GM23338 (cell line): Measurements from ENCODE around the gene PDE10A.
"Not testable (repeated sequence)": the region's sequence is repeated elsewhere in the genome, so short reads cannot be mapped to it uniquely, and the experiment has no call there.

ENCODE experiments used
- CTCF ChIP-seq, 2 experiments: fragments of 200-600 bp in 1 of 2; sonication (generic) in 1 of 2; conservative IDR thresholded peaks; 2 replicates each; pipeline versions ENCODE4 v1.5.1 to v1.6.1; 2016 to 2017; ENCODE audit warnings: antibody characterized with exemption in 2 of 2, low read depth in 2 of 2, mild to moderate bottlenecking in 2 of 2, moderate library complexity in 1 of 2
- EZH2 ChIP-seq: fragments of 200-600 bp; sonication (generic); IDR thresholded peaks from one replicate; pipeline ENCODE4 v1.8.0; 2017; ENCODE audit warnings: antibody characterized with exemption, mild to moderate bottlenecking, low read depth; ENCODE audit not compliant: unreplicated experiment
- EZH2phosphoT487 ChIP-seq: fragments of 200-600 bp; sonication (generic); IDR thresholded peaks from one replicate; pipeline ENCODE4 v1.8.1; 2018; ENCODE audit warnings: antibody characterized with exemption; ENCODE audit not compliant: unreplicated experiment
- POLR2AphosphoS5 ChIP-seq: IDR thresholded peaks from 2 replicates; pipeline ENCODE4 v1.6.1; 2016; ENCODE audit warnings: antibody characterized with exemption, low read depth
- TF ChIP-seq, protein P1 (sequence below): fragments of 250-450 bp; sonication (Bioruptor Pico); IDR thresholded peaks from 2 replicates; pipeline ENCODE4 v1.5.0; 2020; ENCODE audit warnings: mild to moderate bottlenecking, moderate library complexity
- TF ChIP-seq, protein P2 (sequence below): IDR thresholded peaks from one replicate; pipeline ENCODE4 v1.6.1; 2018; ENCODE audit warnings: antibody characterized with exemption; ENCODE audit not compliant: unreplicated experiment

GRCh38 chr6:165463499-165463898 is 199.5 kb downstream of the PDE10A start:
- not testable (repeated sequence) for TF ChIP-seq CTCF (conservative IDR thresholded peaks at IDR 0.05; ENCODE audit: low read depth in 2 of 2); POLR2AphosphoS5; EZH2phosphoT487; EZH2
- TF ChIP-seq, protein P1, sequence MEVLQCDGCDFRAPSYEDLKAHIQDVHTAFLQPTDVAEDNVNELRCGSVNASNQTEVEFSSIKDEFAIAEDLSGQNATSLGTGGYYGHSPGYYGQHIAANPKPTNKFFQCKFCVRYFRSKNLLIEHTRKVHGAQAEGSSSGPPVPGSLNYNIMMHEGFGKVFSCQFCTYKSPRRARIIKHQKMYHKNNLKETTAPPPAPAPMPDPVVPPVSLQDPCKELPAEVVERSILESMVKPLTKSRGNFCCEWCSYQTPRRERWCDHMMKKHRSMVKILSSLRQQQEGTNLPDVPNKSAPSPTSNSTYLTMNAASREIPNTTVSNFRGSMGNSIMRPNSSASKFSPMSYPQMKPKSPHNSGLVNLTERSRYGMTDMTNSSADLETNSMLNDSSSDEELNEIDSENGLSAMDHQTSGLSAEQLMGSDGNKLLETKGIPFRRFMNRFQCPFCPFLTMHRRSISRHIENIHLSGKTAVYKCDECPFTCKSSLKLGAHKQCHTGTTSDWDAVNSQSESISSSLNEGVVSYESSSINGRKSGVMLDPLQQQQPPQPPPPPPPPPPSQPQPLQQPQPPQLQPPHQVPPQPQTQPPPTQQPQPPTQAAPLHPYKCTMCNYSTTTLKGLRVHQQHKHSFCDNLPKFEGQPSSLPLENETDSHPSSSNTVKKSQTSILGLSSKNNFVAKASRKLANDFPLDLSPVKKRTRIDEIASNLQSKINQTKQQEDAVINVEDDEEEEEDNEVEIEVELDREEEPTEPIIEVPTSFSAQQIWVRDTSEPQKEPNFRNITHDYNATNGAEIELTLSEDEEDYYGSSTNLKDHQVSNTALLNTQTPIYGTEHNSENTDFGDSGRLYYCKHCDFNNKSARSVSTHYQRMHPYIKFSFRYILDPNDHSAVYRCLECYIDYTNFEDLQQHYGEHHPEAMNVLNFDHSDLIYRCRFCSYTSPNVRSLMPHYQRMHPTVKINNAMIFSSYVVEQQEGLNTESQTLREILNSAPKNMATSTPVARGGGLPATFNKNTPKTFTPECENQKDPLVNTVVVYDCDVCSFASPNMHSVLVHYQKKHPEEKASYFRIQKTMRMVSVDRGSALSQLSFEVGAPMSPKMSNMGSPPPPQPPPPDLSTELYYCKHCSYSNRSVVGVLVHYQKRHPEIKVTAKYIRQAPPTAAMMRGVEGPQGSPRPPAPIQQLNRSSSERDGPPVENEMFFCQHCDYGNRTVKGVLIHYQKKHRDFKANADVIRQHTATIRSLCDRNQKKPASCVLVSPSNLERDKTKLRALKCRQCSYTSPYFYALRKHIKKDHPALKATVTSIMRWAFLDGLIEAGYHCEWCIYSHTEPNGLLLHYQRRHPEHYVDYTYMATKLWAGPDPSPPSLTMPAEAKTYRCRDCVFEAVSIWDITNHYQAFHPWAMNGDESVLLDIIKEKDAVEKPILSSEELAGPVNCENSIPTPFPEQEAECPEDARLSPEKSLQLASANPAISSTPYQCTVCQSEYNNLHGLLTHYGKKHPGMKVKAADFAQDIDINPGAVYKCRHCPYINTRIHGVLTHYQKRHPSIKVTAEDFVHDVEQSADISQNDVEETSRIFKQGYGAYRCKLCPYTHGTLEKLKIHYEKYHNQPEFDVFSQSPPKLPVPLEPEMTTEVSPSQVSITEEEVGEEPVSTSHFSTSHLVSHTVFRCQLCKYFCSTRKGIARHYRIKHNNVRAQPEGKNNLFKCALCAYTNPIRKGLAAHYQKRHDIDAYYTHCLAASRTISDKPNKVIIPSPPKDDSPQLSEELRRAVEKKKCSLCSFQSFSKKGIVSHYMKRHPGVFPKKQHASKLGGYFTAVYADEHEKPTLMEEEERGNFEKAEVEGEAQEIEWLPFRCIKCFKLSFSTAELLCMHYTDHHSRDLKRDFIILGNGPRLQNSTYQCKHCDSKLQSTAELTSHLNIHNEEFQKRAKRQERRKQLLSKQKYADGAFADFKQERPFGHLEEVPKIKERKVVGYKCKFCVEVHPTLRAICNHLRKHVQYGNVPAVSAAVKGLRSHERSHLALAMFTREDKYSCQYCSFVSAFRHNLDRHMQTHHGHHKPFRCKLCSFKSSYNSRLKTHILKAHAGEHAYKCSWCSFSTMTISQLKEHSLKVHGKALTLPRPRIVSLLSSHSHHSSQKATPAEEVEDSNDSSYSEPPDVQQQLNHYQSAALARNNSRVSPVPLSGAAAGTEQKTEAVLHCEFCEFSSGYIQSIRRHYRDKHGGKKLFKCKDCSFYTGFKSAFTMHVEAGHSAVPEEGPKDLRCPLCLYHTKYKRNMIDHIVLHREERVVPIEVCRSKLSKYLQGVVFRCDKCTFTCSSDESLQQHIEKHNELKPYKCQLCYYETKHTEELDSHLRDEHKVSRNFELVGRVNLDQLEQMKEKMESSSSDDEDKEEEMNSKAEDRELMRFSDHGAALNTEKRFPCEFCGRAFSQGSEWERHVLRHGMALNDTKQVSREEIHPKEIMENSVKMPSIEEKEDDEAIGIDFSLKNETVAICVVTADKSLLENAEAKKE (CRISPR knock-in tag), result not testable (repeated sequence)
- TF ChIP-seq, protein P2, sequence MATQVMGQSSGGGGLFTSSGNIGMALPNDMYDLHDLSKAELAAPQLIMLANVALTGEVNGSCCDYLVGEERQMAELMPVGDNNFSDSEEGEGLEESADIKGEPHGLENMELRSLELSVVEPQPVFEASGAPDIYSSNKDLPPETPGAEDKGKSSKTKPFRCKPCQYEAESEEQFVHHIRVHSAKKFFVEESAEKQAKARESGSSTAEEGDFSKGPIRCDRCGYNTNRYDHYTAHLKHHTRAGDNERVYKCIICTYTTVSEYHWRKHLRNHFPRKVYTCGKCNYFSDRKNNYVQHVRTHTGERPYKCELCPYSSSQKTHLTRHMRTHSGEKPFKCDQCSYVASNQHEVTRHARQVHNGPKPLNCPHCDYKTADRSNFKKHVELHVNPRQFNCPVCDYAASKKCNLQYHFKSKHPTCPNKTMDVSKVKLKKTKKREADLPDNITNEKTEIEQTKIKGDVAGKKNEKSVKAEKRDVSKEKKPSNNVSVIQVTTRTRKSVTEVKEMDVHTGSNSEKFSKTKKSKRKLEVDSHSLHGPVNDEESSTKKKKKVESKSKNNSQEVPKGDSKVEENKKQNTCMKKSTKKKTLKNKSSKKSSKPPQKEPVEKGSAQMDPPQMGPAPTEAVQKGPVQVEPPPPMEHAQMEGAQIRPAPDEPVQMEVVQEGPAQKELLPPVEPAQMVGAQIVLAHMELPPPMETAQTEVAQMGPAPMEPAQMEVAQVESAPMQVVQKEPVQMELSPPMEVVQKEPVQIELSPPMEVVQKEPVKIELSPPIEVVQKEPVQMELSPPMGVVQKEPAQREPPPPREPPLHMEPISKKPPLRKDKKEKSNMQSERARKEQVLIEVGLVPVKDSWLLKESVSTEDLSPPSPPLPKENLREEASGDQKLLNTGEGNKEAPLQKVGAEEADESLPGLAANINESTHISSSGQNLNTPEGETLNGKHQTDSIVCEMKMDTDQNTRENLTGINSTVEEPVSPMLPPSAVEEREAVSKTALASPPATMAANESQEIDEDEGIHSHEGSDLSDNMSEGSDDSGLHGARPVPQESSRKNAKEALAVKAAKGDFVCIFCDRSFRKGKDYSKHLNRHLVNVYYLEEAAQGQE, result not testable (repeated sequence)
